ENCODE data around the gene CCDC183.
"Not testable (repeated sequence)": the region's sequence is repeated elsewhere in the genome, so short reads cannot be mapped to it uniquely, and the experiment has no call there.

The CCDC183 gene

GRCh38 chr9:136796238-136796774 lies at the start of gene CCDC183:
Gene CCDC183, plus strand, starts transcription at chr9:136796338. Its CDS starts 60 bp downstream, at chr9:136796398.
- DNase-seq: no peak

- no peak for DNase-seq
These were observed 49.5 kb upstream of the CCDC183 start for GRCh38 chr9:136746621-136747020.

DNA sequence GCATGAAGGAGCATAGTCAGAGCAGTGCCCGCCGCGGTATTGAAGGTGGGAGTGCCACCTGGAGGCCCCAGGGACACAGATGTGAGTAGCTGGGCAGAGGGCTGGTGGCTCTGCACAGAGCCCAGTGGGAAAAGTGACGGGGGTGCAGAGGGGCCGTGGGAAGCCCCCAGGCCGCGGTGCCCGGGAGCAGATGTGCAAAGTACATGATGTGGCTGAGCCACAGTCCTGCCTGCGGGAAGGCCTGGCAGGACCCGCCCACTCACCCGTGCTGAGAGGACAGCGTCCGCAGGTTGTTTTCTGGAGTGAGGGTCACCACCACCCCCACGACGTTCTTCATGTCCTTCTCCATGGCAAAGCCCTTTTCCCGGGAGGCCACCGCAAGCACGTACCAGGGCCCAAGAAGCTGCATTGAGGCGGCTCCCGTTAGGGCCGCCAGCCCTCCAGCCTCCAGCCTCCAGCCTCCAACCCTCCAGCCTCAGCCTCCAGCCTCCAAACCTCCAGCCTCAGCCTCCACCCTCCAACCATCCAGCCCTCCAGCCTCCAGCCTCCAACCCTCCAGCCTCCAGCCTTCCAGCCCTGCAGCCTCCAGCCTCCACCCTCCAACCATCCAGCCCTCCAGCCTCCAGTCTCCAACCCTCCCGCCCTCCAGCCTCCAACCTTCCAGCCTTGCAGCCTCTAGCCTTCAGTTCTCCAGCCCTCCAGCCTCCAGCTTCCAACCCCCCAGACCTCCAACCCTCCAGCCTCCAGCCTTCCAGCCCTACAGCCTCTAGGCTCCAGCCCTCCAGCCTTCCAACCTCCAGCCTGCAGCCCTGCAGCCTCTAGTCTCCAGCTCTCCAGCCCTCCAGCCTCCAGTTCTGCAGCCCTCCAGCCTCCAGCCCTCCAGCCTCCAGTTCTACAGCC lies 48.7 kb upstream of the CCDC183 start:
- no peak for DNase-seq

- DNase-seq: no peak
These were observed 47.9 kb upstream of the CCDC183 start, which contains the start of gene LCN6 for GRCh38 chr9:136748201-136748600. Gene LCN6, minus strand, starts transcription at chr9:136748525. Its CDS starts 42 bp downstream, at chr9:136748483.

DNA sequence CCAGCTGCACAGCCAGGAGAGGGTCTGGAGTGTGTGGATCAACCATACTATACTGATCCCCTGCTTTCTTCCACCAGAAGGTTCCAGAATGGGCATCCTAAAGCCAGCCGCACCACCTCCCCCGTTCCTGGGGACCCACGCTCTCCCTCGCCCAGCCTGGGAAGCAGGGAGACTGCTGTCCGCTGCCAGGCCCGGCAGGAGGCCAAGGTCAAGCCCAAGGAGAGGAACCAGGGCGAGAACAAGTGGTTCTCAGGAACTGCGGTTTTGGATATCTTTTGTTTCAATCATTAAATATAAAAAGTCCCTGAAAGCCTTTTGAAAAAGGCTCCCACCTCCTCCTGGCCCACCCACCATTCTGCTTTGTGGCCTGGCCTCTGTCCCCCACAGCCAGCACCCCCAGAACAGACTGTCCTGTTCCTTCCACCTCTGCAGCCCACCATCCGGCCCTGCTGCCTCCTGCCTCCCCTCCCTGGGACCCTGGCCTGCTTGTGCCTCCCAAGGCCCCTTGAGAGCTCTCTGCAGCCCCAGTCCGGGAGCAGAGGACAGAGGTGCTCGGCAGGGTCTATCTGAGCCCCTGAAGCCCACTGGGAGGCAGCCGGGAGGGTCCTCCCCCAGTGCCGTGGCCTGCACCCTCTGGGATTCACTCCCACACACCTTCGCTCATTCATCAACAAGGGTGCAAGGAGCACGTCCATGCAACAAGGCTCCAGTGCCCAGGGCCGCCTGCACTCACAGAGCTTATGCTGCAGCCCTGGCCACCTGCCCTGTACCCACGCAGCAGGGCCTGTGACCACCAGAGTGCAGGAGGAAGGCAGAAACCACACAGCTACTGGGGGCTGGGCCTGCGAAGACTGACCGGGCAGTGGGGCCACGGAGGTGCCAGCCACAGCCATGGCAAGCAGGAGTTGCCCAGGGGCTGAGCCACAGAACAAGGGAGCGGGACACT lies 47.2 kb upstream of the CCDC183 start:
- no peak for DNase-seq

DNA sequence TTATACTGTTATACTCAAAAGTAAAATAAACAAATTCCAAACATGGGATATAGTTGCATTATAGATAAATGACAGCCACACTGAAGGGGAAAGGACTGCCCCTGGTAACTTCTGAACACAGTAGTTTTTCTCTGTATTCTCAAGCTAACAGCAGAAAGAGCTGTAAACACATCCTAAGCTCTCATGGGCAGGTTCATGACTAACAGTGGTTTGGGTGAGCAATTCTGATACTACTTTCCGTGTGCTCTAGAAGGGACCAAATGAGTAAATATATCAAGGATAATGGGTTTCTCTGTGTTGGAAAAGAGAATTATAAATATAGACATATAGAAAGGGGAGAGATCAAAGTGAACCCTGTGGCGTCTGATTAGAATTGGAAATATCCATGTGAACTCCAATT lies 45.6 kb upstream of the CCDC183 start:
- no peak for DNase-seq

GRCh38 chr9:136751244-136751643 lies 44.9 kb upstream of the CCDC183 start:
- no peak for DNase-seq

DNA sequence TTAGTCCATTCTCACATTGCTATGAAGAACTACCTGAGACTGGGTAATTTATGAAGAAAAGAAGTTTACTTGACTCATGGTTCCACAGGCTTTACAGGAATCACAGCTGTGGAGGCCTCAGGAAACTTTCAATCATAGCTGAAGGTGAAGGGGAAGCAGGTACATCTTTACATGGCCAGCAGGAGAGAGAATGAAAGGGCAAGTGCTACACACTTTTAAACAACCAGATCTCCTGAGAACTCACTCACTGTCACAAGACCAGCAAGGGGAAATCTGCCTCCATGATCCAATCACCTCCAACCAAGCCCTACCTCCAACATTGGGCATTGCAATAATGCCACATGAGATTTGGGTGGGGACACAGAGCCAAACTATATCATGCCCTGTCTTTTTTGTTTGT lies 44.3 kb upstream of the CCDC183 start:
- no peak for DNase-seq

GRCh38 chr9:136753371-136754058 lies 42.6 kb upstream of the CCDC183 start:
- DNase-seq: no peak

- no peak for DNase-seq
These were observed 42.0 kb upstream of the CCDC183 start for GRCh38 chr9:136754059-136754572.

- DNase-seq: no peak
These were observed 41.4 kb upstream of the CCDC183 start for GRCh38 chr9:136754626-136755301.

DNA sequence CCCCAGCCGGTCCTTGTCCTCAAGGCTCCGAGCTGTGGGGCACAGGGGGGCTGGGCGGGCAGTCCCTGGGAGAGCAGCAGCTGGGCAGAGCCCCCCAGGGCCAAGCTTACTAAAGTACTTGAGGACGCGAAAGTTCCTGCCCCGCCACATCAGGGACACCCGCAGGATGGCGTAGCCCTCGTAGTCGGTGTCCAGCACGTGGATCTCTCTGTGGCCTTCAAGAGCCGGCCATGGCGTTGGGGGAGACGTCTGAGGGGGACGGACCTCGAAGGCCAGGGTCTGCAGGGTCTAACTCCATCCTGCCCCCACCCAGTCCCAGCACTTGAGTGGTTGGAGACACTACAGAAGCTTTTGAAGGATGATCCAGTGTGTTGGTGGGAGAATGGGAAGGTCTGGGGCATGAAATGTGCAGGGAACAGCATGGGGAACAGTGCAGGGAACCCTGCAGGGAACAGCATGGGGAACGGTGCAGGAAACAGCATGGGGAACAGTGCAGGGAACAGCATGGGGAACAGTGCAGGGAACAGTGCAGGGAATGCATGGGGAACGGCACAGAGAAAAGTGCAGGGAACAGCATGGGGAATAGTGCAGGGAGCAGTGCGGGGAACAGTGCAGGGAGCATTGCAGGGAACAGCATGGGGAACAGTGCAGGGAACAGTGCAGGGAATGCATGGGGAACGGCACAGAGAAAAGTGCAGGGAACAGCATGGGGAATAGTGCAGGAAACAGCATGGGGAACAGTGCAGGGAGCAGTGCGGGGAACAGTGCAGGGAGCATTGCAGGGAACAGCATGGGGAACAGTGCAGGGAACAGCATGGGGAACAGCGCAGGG lies 40.6 kb upstream of the CCDC183 start:
- not testable (repeated sequence) for DNase-seq

GRCh38 chr9:136756134-136756438 lies 40.1 kb upstream of the CCDC183 start:
- no peak for DNase-seq

DNA sequence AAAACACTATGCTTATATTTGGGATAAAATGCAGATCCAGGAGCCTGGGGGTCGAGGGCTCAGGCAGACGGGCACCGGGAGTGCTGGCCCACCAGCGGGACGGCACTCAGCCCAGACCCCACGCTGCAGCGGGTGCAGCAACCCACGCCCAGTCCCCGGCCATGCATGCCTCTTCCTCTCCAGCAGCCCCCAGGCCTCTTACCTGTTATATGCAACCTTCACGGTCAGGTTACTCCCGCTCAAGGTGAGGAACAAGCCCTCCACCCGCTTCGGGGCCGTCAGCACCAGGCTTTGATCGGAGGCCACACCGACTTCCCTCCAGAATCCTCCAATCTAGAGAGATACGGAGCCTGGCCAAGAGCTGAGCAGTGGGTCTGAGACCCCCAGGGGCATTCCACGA lies 39.3 kb upstream of the CCDC183 start:
- DNase-seq: no peak

- DNase-seq: no peak
These were observed 38.8 kb upstream of the CCDC183 start for GRCh38 chr9:136757328-136757727.

DNA sequence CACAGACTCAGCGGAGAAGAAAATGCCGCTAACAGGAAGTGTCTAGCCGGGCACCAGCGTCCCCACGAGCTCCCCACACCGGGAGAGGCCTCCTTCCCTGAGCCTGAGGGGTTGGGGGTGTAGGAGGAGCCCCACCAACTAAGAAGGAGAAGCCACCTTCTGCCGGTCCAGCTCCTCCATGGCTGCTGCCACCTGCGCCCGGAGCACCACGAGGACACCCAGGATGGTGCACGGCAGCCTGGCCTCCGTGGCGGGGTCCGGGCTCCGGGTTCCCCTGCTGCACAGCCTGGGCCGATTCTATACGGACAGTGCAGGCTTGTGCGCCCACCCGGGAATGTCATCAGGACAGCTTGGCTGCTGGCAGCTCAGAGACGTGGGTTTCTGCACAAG lies 38.4 kb upstream of the CCDC183 start:
- no peak for DNase-seq

DNA sequence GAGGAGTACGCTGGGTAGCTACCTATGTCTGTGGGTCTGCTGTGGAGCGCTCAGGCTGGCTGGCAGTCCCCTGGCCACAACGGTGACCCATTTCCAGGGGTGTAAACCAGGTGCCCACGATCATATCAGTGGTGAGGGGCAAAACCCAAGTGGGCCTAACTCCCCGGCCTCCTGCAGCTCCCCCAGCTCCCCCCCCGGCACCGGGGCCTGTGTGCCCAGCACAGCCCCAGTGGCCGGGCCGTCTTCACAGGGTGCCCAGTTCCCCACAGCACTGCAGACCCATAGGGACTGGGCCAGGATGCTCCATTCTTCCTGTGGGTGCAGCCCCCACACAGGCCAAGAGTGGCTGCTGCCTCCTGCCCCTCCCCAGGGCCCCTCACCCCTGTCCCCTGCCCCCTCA lies 37.1 kb upstream of the CCDC183 start:
- no peak for DNase-seq

DNA sequence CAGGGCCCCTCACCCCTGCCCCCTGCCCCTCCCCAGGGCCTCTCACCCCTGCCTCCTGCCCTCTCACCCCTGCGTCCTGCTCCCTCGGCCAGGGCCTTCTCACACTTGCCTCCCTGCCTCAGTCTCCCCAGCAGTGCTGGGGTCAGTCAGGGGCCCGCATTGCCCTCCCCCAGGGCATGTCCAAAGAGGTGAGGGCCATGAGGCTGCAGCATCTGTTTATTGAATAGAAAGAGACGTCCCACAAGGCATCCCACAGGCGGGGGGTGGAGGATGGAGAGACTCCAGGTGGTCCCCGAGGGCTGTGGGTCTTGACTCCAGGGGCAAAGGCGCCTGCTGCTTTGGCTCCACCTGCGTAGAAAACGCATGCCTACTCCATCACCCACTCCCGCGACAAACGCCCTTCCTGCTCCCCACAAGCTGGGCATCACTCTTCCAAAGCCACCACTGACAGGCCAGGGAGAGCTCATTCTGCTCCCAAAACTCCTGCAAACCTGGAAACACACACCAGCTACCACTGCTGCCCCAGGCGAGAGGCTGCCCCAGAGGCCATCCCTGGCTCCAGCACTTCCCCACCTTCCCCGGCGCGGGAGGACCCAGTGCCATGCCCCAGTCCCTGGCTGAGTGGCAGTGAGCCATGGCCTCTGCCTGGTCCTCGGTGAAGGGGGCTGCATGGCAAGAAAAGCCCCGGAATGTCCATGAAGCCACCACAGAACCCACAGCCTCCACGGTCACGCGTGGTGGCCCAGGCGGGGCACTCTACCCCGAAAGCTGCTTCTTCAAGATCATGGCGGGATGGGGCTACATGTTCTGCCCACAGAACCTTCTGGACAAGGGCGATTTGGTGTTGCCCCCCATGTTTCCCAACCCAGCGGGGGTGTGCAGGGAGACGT lies 36.5 kb upstream of the CCDC183 start:
- DNase-seq: no peak

DNA sequence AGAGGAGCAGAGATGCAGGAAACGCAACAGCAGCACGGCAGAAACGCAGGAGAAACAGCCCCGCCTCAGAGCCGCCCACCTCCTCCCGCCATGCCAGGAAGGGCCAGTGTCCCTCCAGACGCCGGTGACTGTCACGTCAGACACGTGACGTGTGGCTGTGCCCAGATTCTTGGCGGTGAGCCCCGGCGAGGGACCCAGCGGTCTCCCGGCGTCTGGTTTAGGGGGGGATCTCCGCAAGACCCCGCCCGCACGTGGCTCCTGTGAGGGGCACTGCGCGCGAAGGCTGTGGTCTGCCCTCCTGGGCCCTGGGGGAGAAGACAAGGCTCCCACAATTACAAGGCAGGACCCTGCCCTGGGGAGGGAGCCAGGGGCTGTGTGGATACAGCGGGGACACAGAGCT lies 35.7 kb upstream of the CCDC183 start:
- DNase-seq: no peak
